HEK293T (cell line): ENCODE results near the gene MRPL21.

Source experiments
- ARNT ChIP-seq: fragments of 450-650 bp; IDR thresholded peaks from 2 replicates; pipeline ENCODE4 v1.6.1; 2017; ENCODE audit warnings: mild to moderate bottlenecking
- BHLHE40 ChIP-seq: fragments of 450-650 bp; IDR thresholded peaks from 2 replicates; pipeline ENCODE4 v1.6.1; 2016; ENCODE audit warnings: mild to moderate bottlenecking, moderate library complexity, borderline replicate concordance
- ELF4 ChIP-seq: fragments of 450-650 bp; IDR thresholded peaks from 2 replicates; pipeline ENCODE4 v1.6.1; 2017; ENCODE audit warnings: antibody characterized with exemption
- FOXA1 ChIP-seq: fragments of 450-650 bp; IDR thresholded peaks from 2 replicates; pipeline ENCODE4 v1.6.1; 2016; ENCODE audit warnings: mild to moderate bottlenecking
- FOXK2 ChIP-seq: fragments of 450-650 bp; IDR thresholded peaks from 2 replicates; pipeline ENCODE4 v1.6.1; 2016; ENCODE audit warnings: mild to moderate bottlenecking
- FOXM1 ChIP-seq: fragments of 450-650 bp; IDR thresholded peaks from 2 replicates; pipeline ENCODE4 v1.6.1; 2017; ENCODE audit warnings: mild to moderate bottlenecking, borderline replicate concordance
- LEF1 ChIP-seq: fragments of 450-650 bp; IDR thresholded peaks from 2 replicates; pipeline ENCODE4 v1.6.1; 2017; ENCODE audit warnings: mild to moderate bottlenecking, borderline replicate concordance
- NFRKB ChIP-seq: fragments of 450-650 bp; IDR thresholded peaks from 2 replicates; pipeline ENCODE4 v1.6.1; 2016; ENCODE audit warnings: mild to moderate bottlenecking, moderate library complexity
- PKNOX1 ChIP-seq: fragments of 450-650 bp; IDR thresholded peaks from 2 replicates; pipeline ENCODE4 v1.6.1; 2016
- SP1 ChIP-seq: fragments of 450-650 bp; IDR thresholded peaks from 2 replicates; pipeline ENCODE4 v1.6.1; 2017
- TARDBP ChIP-seq: fragments of 450-650 bp; IDR thresholded peaks from 2 replicates; pipeline ENCODE4 v1.6.1; 2016
- ZNF384 ChIP-seq: fragments of 450-650 bp; IDR thresholded peaks from 2 replicates; pipeline ENCODE4 v1.6.1; 2016

GRCh38 chr11:68932358-68932757 lies 28.7 kb upstream of the MRPL21 start:
- TF ChIP-seq FOXA1 (no peak), SP1 (no peak), FOXK2 (no peak), LEF1 (no peak), ZNF384 (no peak), PKNOX1 (no peak), BHLHE40 (no peak), TARDBP (no peak), FOXM1 (no peak), ELF4 (no peak), ARNT (no peak), NFRKB (no peak)
